ENCODE measurements around the gene CYP4F2.
"Not testable (repeated sequence)": the region's sequence is repeated elsewhere in the genome, so short reads cannot be mapped to it uniquely, and the experiment has no call there.

The CYP4F2 gene

DNA sequence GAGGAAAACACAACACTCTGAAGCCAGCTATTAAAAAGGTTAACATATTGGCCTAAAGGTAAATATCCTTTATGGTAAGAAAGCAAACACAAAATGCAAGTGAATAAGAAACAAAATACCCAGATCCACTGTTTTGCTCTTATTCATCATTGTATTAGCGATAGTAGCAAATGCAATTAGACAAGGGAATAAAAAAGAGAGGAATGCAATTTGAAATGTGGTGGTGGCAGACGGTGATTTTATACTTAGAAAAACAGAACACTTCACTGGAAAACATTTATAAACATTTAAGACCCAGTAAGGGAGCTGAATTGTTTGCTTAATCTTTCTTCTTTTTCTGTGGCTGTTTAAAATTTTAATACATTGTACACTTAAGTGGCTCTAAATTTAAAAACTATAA is 17.2 kb upstream of the CYP4F2 start:
- no peak for DNase-seq (ENCODE audit: low read depth)
- no peak for TF ChIP-seq CTCF (conservative IDR thresholded peaks at IDR 0.05; ENCODE audit: low read depth, low read length)
- H3K4me3 ChIP-seq (ENCODE audit: low read depth, low read length) = no peak overlapping the region

DNA sequence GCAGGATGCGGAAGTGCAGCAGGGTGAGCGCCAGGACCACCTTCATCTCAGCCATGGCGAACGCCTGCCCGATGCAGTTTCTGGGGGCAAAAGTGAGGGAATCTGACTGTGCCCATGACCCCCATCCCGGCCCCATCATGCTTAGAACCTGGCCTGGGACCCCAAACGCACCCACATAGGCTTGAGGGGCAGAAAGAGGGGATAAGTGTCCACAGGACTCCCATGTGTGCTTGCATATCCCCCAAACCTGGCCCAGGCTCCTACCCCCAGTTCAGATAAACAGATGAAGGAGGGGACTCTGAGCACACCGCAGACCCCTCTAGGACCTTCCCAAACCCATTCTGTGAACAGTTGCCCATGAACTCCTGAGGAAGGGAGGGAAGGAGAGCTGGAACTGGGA is 16.0 kb upstream of the CYP4F2 start:
- H3K4me3 ChIP-seq (ENCODE audit: low read depth, low read length) = no peak overlapping the region
- no peak for DNase-seq (ENCODE audit: low read depth)
- no peak for TF ChIP-seq CTCF (conservative IDR thresholded peaks at IDR 0.05; ENCODE audit: low read depth, low read length)

GRCh38 chr19:15913384-15913783 is 15.5 kb upstream of the CYP4F2 start:
- H3K4me3 ChIP-seq (ENCODE audit: low read depth, low read length) = no peak overlapping the region
- no peak for DNase-seq (ENCODE audit: low read depth)
- TF ChIP-seq CTCF (conservative IDR thresholded peaks at IDR 0.05; ENCODE audit: low read depth, low read length) = no peak

- DNase-seq (ENCODE audit: low read depth) = no peak
- no peak overlapping the region for H3K4me3 ChIP-seq (ENCODE audit: low read depth, low read length)
- TF ChIP-seq CTCF (conservative IDR thresholded peaks at IDR 0.05; ENCODE audit: low read depth, low read length) = no peak
These were observed 13.8 kb upstream of the CYP4F2 start for GRCh38 chr19:15911599-15912235.

DNA sequence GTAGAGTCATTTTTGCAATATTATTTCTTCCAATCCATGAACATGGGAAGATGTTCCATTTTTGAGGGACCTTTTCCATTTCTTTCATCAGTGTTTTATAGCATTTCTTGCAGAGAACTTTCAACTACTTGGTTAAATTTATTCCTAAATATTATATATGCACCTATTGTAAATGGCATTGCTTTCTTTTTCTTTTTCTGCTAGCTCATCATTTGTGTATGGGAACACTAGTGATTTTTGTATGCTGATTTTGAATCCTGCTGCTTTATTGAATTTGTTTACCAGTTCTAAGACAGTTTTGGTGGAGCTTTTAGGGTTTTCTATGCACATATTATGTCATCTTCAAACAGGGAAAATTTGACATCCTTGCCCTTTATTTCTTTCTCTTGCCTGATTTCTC is 7.2 kb upstream of the CYP4F2 start:
- DNase-seq (ENCODE audit: low read depth) = no peak
- TF ChIP-seq CTCF (conservative IDR thresholded peaks at IDR 0.05; ENCODE audit: low read depth, low read length) = no peak
- no peak overlapping the region for H3K4me3 ChIP-seq (ENCODE audit: low read depth, low read length)

GRCh38 chr19:15902898-15903297 is 5.0 kb upstream of the CYP4F2 start:
- not testable (repeated sequence) for H3K4me3 ChIP-seq (ENCODE audit: low read depth, low read length); DNase-seq (ENCODE audit: low read depth)

DNA sequence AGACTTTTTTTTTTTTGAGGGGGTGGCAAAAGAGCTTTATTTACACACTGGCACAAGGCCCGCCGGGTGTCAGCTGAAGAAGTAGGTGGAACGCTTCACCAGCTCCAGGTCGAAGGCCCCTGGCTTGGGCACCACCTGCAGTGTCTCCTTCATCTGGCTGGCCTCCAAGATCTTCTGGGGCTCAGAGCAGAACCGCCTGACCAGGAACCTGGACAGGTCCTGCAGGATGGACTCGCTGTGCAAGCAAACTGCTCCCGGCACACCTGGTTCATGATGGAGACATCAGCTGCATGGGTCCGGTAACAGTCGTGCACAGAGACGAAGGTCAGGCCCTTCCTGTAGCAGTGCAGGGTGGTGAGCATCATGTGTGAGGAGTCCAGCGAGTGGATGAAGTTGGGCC is 4.4 kb upstream of the CYP4F2 start:
- TF ChIP-seq CTCF (conservative IDR thresholded peaks at IDR 0.05; ENCODE audit: low read depth, low read length) = no peak
- H3K4me3 ChIP-seq (ENCODE audit: low read depth, low read length) = no peak overlapping the region
- DNase-seq (ENCODE audit: low read depth) = no peak
